HepG2 (cell line): ENCODE results near the gene NRIP2. TPM values are rescaled to one million over a fixed set of nuclear protein-coding genes. Genes with fewer than 3 reads are reported as not detected.

Source experiments
- ATAC-seq: fragments of 200-7000 bp; cut with Tn5 transposase; 3 replicates; pipeline ENCODE4 v1.9.1; 2020; ENCODE audit warnings: mild to moderate bottlenecking, moderate library complexity
- Bru-seq: library from RNA; stranded (reverse); fragments of 400-500 nt; gene quantifications from one replicate; lab custom pipeline; 2021; lab: Mats Ljungman, UMichigan
- BruChase-seq, 2 experiments: library from RNA; stranded (reverse); fragments of 400-500 nt; gene quantifications; one replicate each; lab custom pipeline; 2021; lab: Mats Ljungman, UMichigan
- BruUV-seq: library from RNA; stranded (reverse); fragments of 400-500 nt; replicated peaks from 2 replicates; lab custom pipeline; 2021; lab: Mats Ljungman, UMichigan
- CTCF ChIA-PET: fragments of 300-600 bp; formaldehyde crosslinking; extraction: SDS; loops from one replicate; lab custom pipeline; 2021; ENCODE audit warnings: low total read pairs, inconsistent platforms, low intra/inter-chr PET ratio; lab: Yijun Ruan, JAX
- POLR2A ChIA-PET: fragments of 350-600 bp; sonication (Branson Sonifier 250); formaldehyde crosslinking; loops from one replicate; lab custom pipeline; 2020; ENCODE audit warnings: antibody characterized with exemption, inconsistent platforms; lab: Yijun Ruan, JAX
- DNase-seq: peaks from one replicate; pipeline ENCODE4 v3.0.0-alpha.2; 2015; ENCODE audit warnings: low spot score
- FAIRE-seq: peaks from 3 replicates; lab custom pipeline; 2011; peaks lifted over from hg19 to GRCh38; lab: Jason Lieb, UNC
- H2AFZ ChIP-seq: one replicate; pipeline ENCODE4 v1.6.1; 2011; ENCODE audit warnings: low read length, inconsistent platforms
- H3K27ac ChIP-seq: fragments of 300-600 bp; 3 replicates; pipeline ENCODE4 v1.8.0; 2011; ENCODE audit warnings: mixed run types, mild to moderate bottlenecking, mixed read lengths, low read length, inconsistent platforms; ENCODE audit not compliant: insufficient read depth; ENCODE audit errors: extremely low read length
- H3K27me3 ChIP-seq, 2 experiments: fragments of 200-600 bp in 1 of 2; 2 replicates in 1 of 2; 3 replicates in 1 of 2; pipeline versions ENCODE4 v1.6.0 to v1.8.0; 2011; ENCODE audit warnings: low read length in 2 of 2, mild to moderate bottlenecking in 2 of 2, moderate library complexity in 2 of 2, inconsistent platforms in 1 of 2; ENCODE audit not compliant: insufficient read depth in 2 of 2, control insufficient read depth in 1 of 2
- H3K36me3 ChIP-seq, 2 experiments: fragments of 200-600 bp in 1 of 2; replicated peaks in 1 of 2; 2 replicates in 1 of 2; 3 replicates in 1 of 2; pipeline versions ENCODE4 v1.5.1 to v1.8.0; 2011; ENCODE audit warnings: low read length in 2 of 2, inconsistent platforms in 1 of 2; ENCODE audit not compliant: insufficient read depth in 2 of 2, control insufficient read depth in 1 of 2
- H3K4me1 ChIP-seq: 2 replicates; pipeline ENCODE4 v1.5.1; 2012; ENCODE audit warnings: low read length, inconsistent platforms; ENCODE audit not compliant: insufficient read depth
- H3K4me2 ChIP-seq: 2 replicates; pipeline ENCODE4 v1.6.0; 2011; ENCODE audit warnings: low read depth, low read length, inconsistent platforms
- H3K4me3 ChIP-seq, 3 experiments: fragments of 200-600 bp in 1 of 3; sonication (generic), shearing (Covaris generic) in 1 of 3; replicated peaks in 1 of 3; 2 replicates each; pipeline ENCODE4 v1.5.1; 2011 to 2016; ENCODE audit warnings: low read length in 3 of 3, inconsistent platforms in 2 of 3, low read depth in 2 of 3, mild to moderate bottlenecking in 2 of 3, control low read depth in 1 of 3, mixed read lengths in 1 of 3; ENCODE audit not compliant: insufficient read depth in 1 of 3
- H3K79me2 ChIP-seq: one replicate; pipeline ENCODE4 v1.6.1; 2011; ENCODE audit warnings: low read length, inconsistent platforms; ENCODE audit not compliant: insufficient read depth
- H3K9ac ChIP-seq: 2 replicates; pipeline ENCODE4 v1.6.0; 2011; ENCODE audit warnings: mild to moderate bottlenecking, low read depth, low read length, inconsistent platforms; ENCODE audit not compliant: insufficient read depth
- H3K9me3 ChIP-seq: 2 replicates; pipeline ENCODE4 v1.5.1; 2012; ENCODE audit warnings: mild to moderate bottlenecking, low read length
- H4K20me1 ChIP-seq: 2 replicates; pipeline ENCODE4 v1.6.0; 2011; ENCODE audit warnings: inconsistent platforms, mild to moderate bottlenecking, low read length, moderate library complexity; ENCODE audit not compliant: insufficient read depth
- AGO2 ChIP-seq: fragments of 200-400 bp; formaldehyde crosslinking; optimal IDR thresholded peaks from 2 replicates; pipeline ENCODE3; 2017; ENCODE audit warnings: mild to moderate bottlenecking, low read depth, low read length, moderate library complexity
- POLR2A ChIP-seq, 2 experiments: IDR thresholded peaks; 2 replicates each; pipeline ENCODE4 v1.6.1; 2011; ENCODE audit warnings: low read depth in 2 of 2, low read length in 2 of 2, mild to moderate bottlenecking in 1 of 2, moderate library complexity in 1 of 2; ENCODE audit not compliant: insufficient read depth in 1 of 2
- RFX3 ChIP-seq: IDR thresholded peaks from 2 replicates; pipeline ENCODE4 v1.6.1; 2016; ENCODE audit warnings: missing biosample characterization, missing genetic modification reagents
- WGBS: methylation state at CpG from one replicate; pipeline ENCODE4 v1.1.6; 2017; ENCODE audit warnings: low lambda C conversion rate; 5-methylcytosine and 5-hydroxymethylcytosine counted together
- in situ Hi-C: cut with HindIII; loops from 2 replicates; pipeline ENCODE4 v1.10.0; 2017; ENCODE audit warnings: low pct_unique_long_range_greater_than_20kb; ENCODE audit not compliant: extremely low pct_ligation_motif_present
- intact Hi-C: fragments of 100-400 bp; cut with micrococcal nuclease; formaldehyde crosslinking; loops from one replicate; pipeline ENCODE4 v1.10.0; 2022; ENCODE audit not compliant: unreplicated experiment
- long read RNA-seq, 2 experiments: library from RNA in 1 of 2; library from polyadenylated mRNA in 1 of 2; stranded (forward) in 1 of 2; unstranded in 1 of 2; transcript quantifications; one replicate each; pipeline ENCODE4 v2.0.0, GENCODE V29; 2019 to 2022
- polyA minus RNA-seq, 3 experiments: library from RNA; depleted of rRNA, polyadenylated mRNA; stranded (reverse); fragments of >200 nt; gene quantifications; 2 replicates each; pipeline ENCODE4 v1.2.3, GENCODE V29; 2011; ENCODE audit warnings: low replicate concordance in 1 of 3
- polyA plus RNA-seq, 8 experiments: library from polyadenylated mRNA; depleted of rRNA in 3 of 8; stranded (reverse) in 7 of 8; unstranded in 1 of 8; fragments of >200 nt; fragmentation: Illumina TruSeq in 4 of 8; extraction: Trizol in 4 of 8; gene quantifications; 2 replicates each; pipeline versions ENCODE4 v1.2.1 to v1.2.3, GENCODE V29; 2011 to 2016; ENCODE audit warnings: low read depth in 4 of 8, missing spikeins in 1 of 8, mixed read lengths in 1 of 8; ENCODE audit not compliant: insufficient read depth in 1 of 8
- total RNA-seq, 5 experiments: library from RNA; depleted of rRNA; stranded (reverse); fragments of >200 nt; fragmentation: Illumina TruSeq; extraction: Trizol; gene quantifications; 2 replicates each; pipeline ENCODE4 v1.2.3, GENCODE V29; 2016; ENCODE audit warnings: low read depth in 1 of 5
- TF ChIP-seq, protein P1 (sequence below): sonication (generic); formaldehyde crosslinking; IDR thresholded peaks from 2 replicates; pipeline ENCODE4 v1.8.1; 2023; ENCODE audit warnings: missing genetic modification reagents, inconsistent platforms, borderline replicate concordance
- TF ChIP-seq, protein P2 (sequence below): sonication (generic); formaldehyde crosslinking; IDR thresholded peaks from 2 replicates; pipeline ENCODE4 v1.4.0; 2020; ENCODE audit warnings: mild to moderate bottlenecking, low read depth, missing genetic modification reagents
- TF ChIP-seq, protein P3 (sequence below): sonication (generic); formaldehyde crosslinking; IDR thresholded peaks from 2 replicates; pipeline ENCODE4 v1.8.1; 2023; ENCODE audit warnings: mild to moderate bottlenecking, missing genetic modification reagents, borderline replicate concordance
- TF ChIP-seq, protein P4 (sequence below): sonication (generic); formaldehyde crosslinking; IDR thresholded peaks from 2 replicates; pipeline ENCODE4 v1.4.0; 2020; ENCODE audit warnings: missing genetic modification reagents

Gene NRIP2, protein sequence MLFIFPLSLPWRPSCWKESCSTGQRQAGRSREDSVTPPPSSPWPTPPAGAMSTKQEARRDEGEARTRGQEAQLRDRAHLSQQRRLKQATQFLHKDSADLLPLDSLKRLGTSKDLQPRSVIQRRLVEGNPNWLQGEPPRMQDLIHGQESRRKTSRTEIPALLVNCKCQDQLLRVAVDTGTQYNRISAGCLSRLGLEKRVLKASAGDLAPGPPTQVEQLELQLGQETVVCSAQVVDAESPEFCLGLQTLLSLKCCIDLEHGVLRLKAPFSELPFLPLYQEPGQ
- total RNA-seq (2016; rRNA removed; fragmentation: Illumina TruSeq; extraction: Trizol), result not detected in 2 replicates
- total RNA-seq (2016; cell fraction: cytosol; rRNA removed; fragmentation: Illumina TruSeq; extraction: Trizol; ENCODE audit: low read depth), result not detected in 2 replicates
- total RNA-seq (2016; cell fraction: insoluble cytoplasmic fraction; rRNA removed; fragmentation: Illumina TruSeq; extraction: Trizol), result not detected in 2 replicates
- total RNA-seq (2016; cell fraction: membrane; rRNA removed; fragmentation: Illumina TruSeq; extraction: Trizol), result not detected in 2 replicates
- not detected in 2 replicates for total RNA-seq (2016; cell fraction: nucleus; rRNA removed; fragmentation: Illumina TruSeq; extraction: Trizol)
- not detected in 2 replicates for polyA plus RNA-seq (2011; rRNA removed)
- polyA plus RNA-seq (2011; cell fraction: cytosol; rRNA removed), result not detected in 2 replicates
- polyA plus RNA-seq (2011; cell fraction: nucleus; rRNA removed), result not detected in 2 replicates
- polyA plus RNA-seq (2012), result 0.15 and 0.25 TPM in 2 replicates
- not detected in 2 replicates for polyA plus RNA-seq (2016; cell fraction: cytosol; fragmentation: Illumina TruSeq; extraction: Trizol; ENCODE audit: low read depth)
- not detected in 2 replicates for polyA plus RNA-seq (2016; cell fraction: insoluble cytoplasmic fraction; fragmentation: Illumina TruSeq; extraction: Trizol; ENCODE audit: low read depth)
- polyA plus RNA-seq (2016; cell fraction: membrane; fragmentation: Illumina TruSeq; extraction: Trizol; ENCODE audit: low read depth), result not detected in 2 replicates
- not detected in 2 replicates for polyA plus RNA-seq (2016; cell fraction: nucleus; fragmentation: Illumina TruSeq; extraction: Trizol; ENCODE audit: insufficient read depth, low read depth)
- not detected in 2 replicates for polyA minus RNA-seq (2011; rRNA and poly(A)+ RNA removed; ENCODE audit: low replicate concordance)
- not detected in 2 replicates for polyA minus RNA-seq (2011; cell fraction: cytosol; rRNA and poly(A)+ RNA removed)
- polyA minus RNA-seq (2011; cell fraction: nucleus; rRNA and poly(A)+ RNA removed), result not detected in 2 replicates
- not detected for Bru-seq, nascent RNA
- BruChase-seq, experiment 1, labeled RNA remaining after a 6-hour chase, result not detected
- BruChase-seq, experiment 2, labeled RNA remaining after a 2-hour chase, result not detected
- long read RNA-seq, experiment 1, result 0 reads
- long read RNA-seq, experiment 2, result 0 reads

DNA sequence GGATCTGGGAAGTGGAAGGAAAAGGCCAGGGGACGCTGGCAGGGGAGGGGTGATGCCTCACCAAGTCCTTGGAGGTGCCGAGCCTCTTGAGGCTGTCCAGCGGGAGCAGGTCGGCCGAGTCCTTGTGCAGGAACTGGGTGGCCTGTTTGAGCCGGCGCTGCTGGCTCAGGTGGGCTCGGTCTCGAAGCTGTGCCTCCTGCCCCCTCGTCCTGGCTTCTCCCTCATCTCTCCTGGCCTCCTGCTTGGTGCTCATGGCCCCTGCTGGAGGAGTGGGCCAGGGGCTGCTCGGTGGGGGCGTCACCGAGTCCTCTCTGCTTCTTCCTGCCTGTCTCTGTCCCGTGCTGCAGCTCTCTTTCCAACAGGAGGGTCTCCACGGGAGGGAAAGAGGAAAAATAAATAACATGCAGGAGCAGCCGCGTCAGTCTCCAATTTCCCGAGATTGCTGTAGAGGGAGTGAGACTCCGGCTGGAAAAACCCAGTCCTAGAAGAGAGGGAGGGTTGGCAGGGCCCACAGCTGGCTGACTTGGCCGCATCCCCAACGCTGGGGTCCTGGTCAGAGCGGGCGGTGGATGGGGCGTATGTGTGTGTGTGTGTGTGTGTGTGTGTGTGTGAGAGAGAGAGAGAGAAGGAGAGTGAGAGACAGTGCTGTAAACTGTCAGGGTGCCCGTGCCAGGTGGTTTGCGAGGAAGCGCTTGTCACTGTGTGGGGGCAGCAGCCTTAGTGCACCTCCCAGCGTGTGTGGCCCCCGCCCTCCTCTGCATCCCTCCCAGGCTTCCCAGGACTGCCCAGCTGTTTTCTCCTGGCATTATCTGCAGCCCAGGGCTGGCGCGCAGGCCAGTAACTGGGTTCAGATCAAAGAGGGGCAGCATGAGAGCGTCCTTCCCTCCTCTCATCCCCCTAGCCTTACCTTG lies at the start of gene NRIP2:
TSS of gene NRIP2 (minus strand) at position 455 of the 911 bp plus-strand sequence. CDS start at position 403, 52 bp downstream.
- WGBS, result 88% methylated on average over 22 of the region's 32 CpGs
- intact Hi-C loops (no loop called here), in situ Hi-C loops (no loop called here)
- Histone ChIP-seq H3K4me1 (no peaks in the 10 kb centered on the region), H3K79me2 (no peaks in the 10 kb centered on the region), H3K9ac (no peak within 1 kb of the TSS), H3K36me3 (no peaks in the 10 kb centered on the region; a peak in 3 of 5 replicates), H3K4me3 (no peak within 1 kb of the TSS), H3K27me3 (no peaks in the 10 kb centered on the region), H3K4me2 (no peak within 1 kb of the TSS), H3K27ac (no peak within 1 kb of the TSS), H2AFZ (no peak within 1 kb of the TSS), H3K9me3 (no peaks in the 10 kb centered on the region), H4K20me1 (no peaks in the 10 kb centered on the region)
- ChIA-PET POLR2A (no interaction called here), CTCF (no interaction called here)
- DNase-seq (no peak), FAIRE-seq (no peak), ATAC-seq (no peak)
- BruUV-seq, result no TSS peak
- TF ChIP-seq, protein P1, sequence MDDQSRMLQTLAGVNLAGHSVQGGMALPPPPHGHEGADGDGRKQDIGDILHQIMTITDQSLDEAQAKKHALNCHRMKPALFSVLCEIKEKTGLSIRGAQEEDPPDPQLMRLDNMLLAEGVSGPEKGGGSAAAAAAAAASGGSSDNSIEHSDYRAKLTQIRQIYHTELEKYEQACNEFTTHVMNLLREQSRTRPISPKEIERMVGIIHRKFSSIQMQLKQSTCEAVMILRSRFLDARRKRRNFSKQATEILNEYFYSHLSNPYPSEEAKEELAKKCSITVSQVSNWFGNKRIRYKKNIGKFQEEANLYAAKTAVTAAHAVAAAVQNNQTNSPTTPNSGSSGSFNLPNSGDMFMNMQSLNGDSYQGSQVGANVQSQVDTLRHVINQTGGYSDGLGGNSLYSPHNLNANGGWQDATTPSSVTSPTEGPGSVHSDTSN (CRISPR knock-in tag), result no peak
- TF ChIP-seq POLR2A (IDR thresholded peaks at IDR 0.05; ENCODE audit: insufficient read depth in 1 of 2, low read depth in 2 of 2, low read length in 2 of 2) (0 out of 4 replicates have a peak, but pooled peaks of 1 of the 2 experiments have one; percentile 29), RFX3 (no peak), AGO2 (peak; percentile 83)
- TF ChIP-seq, protein P2, sequence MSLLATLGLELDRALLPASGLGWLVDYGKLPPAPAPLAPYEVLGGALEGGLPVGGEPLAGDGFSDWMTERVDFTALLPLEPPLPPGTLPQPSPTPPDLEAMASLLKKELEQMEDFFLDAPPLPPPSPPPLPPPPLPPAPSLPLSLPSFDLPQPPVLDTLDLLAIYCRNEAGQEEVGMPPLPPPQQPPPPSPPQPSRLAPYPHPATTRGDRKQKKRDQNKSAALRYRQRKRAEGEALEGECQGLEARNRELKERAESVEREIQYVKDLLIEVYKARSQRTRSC (CRISPR knock-in tag), result no peak
- TF ChIP-seq, protein P3, sequence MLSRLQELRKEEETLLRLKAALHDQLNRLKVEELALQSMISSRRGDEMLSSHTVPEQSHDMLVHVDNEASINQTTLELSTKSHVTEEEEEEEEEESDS (CRISPR knock-in tag), result no peak
- TF ChIP-seq, protein P4, sequence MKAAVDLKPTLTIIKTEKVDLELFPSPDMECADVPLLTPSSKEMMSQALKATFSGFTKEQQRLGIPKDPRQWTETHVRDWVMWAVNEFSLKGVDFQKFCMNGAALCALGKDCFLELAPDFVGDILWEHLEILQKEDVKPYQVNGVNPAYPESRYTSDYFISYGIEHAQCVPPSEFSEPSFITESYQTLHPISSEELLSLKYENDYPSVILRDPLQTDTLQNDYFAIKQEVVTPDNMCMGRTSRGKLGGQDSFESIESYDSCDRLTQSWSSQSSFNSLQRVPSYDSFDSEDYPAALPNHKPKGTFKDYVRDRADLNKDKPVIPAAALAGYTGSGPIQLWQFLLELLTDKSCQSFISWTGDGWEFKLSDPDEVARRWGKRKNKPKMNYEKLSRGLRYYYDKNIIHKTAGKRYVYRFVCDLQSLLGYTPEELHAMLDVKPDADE (CRISPR knock-in tag), result no peak
